C4-2B (cell line): ENCODE measurements around the gene MTMR1.

ENCODE experiments used
- ZFX ChIP-seq: fragments of 450-650 bp; IDR thresholded peaks from 2 replicates; pipeline ENCODE4 v1.6.1; 2017
- TF ChIP-seq, protein P1 (sequence below): fragments of 450-650 bp; conservative IDR thresholded peaks from 2 replicates; pipeline ENCODE4 v1.5.1; 2017; ENCODE audit warnings: mild to moderate bottlenecking

GRCh38 chrX:150766351-150767044 is 73.3 kb downstream of the MTMR1 start:
- TF ChIP-seq, protein P1, sequence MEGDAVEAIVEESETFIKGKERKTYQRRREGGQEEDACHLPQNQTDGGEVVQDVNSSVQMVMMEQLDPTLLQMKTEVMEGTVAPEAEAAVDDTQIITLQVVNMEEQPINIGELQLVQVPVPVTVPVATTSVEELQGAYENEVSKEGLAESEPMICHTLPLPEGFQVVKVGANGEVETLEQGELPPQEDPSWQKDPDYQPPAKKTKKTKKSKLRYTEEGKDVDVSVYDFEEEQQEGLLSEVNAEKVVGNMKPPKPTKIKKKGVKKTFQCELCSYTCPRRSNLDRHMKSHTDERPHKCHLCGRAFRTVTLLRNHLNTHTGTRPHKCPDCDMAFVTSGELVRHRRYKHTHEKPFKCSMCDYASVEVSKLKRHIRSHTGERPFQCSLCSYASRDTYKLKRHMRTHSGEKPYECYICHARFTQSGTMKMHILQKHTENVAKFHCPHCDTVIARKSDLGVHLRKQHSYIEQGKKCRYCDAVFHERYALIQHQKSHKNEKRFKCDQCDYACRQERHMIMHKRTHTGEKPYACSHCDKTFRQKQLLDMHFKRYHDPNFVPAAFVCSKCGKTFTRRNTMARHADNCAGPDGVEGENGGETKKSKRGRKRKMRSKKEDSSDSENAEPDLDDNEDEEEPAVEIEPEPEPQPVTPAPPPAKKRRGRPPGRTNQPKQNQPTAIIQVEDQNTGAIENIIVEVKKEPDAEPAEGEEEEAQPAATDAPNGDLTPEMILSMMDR, result peak; percentile 30
- TF ChIP-seq ZFX, result no peak
